ENCODE results near the gene ABHD12.
A peak's percentile ranks its signal among the peaks of the same experiment; 100 is the strongest.

The ABHD12 gene

GRCh38 chr20:25284131-25284601 lies 106.5 kb downstream of the ABHD12 start:
- no CpG with 5 or more reads among the region's 17 CpGs for WGBS (ENCODE audit: extremely low coverage, insufficient coverage, insufficient read length)

GRCh38 chr20:25283221-25283951 lies 107.2 kb downstream of the ABHD12 start:
- Histone ChIP-seq H4K8ac (ENCODE audit: low read depth, low read length) (no peak overlapping the region), H3K27me3 (ENCODE audit: insufficient read depth, low read length) (no peaks in the 10 kb centered on the region), H3K9me3 (ENCODE audit: insufficient read depth, low read depth, low read length) (peaks cover 4% of the 10 kb centered on the region), H2BK120ac (ENCODE audit: insufficient read depth, low read length, poor library complexity) (no peak overlapping the region), H3K79me2 (ENCODE audit: control insufficient read depth, insufficient read depth, low read length, poor library complexity) (no peaks in the 10 kb centered on the region), H3K27ac (ENCODE audit: low read depth, low read length) (no peak overlapping the region), H2BK12ac (ENCODE audit: low read length) (no peak overlapping the region), H2AK5ac (ENCODE audit: low read length) (no peak overlapping the region), H2BK5ac (ENCODE audit: low read depth, low read length, poor library complexity) (no peak overlapping the region), H3K79me1 (ENCODE audit: low read length) (no peaks in the 10 kb centered on the region), H3K9ac (ENCODE audit: low read length) (no peak overlapping the region), H2AFZ (ENCODE audit: insufficient read depth, low read length, poor library complexity) (no peak overlapping the region), H3K36me3 (ENCODE audit: control insufficient read depth in 1 of 2, insufficient read depth in 2 of 2, low read length in 2 of 2) (peaks cover 80 to 91% of the 10 kb centered on the region in 2 experiments), H3K4ac (ENCODE audit: low read depth, low read length) (no peak overlapping the region), H4K12ac (ENCODE audit: low read depth, low read length) (no peak overlapping the region), H3K18ac (ENCODE audit: low read length) (no peak overlapping the region), H3K23ac (ENCODE audit: low read length) (no peak overlapping the region), H3K4me1 (ENCODE audit: control insufficient read depth in 1 of 2, insufficient read depth in 2 of 2, low read length in 2 of 2) (no peaks in the 10 kb centered on the region), H3K14ac (ENCODE audit: low read length) (no peak overlapping the region), H3K4me3 (ENCODE audit: low read depth, low read length) (no peak overlapping the region), H4K91ac (ENCODE audit: low read depth, low read length) (no peak overlapping the region), H3K4me2 (ENCODE audit: low read length) (no peak overlapping the region)
- no peak for DNase-seq
- WGBS (ENCODE audit: extremely low coverage, insufficient coverage, insufficient read length): no CpG with 5 or more reads among the region's 24 CpGs

More at GRCh38 chr20:25284131-25284601, 106.5 kb downstream of the ABHD12 start:
- Histone ChIP-seq H3K14ac (ENCODE audit: low read length) (no peak overlapping the region), H3K18ac (ENCODE audit: low read length) (no peak overlapping the region), H3K4me3 (ENCODE audit: low read depth, low read length) (peak overlapping the region; percentile 25), H2AFZ (ENCODE audit: insufficient read depth, low read length, poor library complexity) (no peak overlapping the region), H3K4ac (ENCODE audit: low read depth, low read length) (no peak overlapping the region), H2BK12ac (ENCODE audit: low read length) (no peak overlapping the region), H4K8ac (ENCODE audit: low read depth, low read length) (no peak overlapping the region), H3K27ac (ENCODE audit: low read depth, low read length) (no peak overlapping the region), H3K9me3 (ENCODE audit: insufficient read depth, low read depth, low read length) (peaks cover 4% of the 10 kb centered on the region), H4K12ac (ENCODE audit: low read depth, low read length) (no peak overlapping the region), H3K27me3 (ENCODE audit: insufficient read depth, low read length) (no peaks in the 10 kb centered on the region), H2AK5ac (ENCODE audit: low read length) (no peak overlapping the region), H3K4me1 (ENCODE audit: control insufficient read depth in 1 of 2, insufficient read depth in 2 of 2, low read length in 2 of 2) (no peaks in the 10 kb centered on the region), H4K91ac (ENCODE audit: low read depth, low read length) (no peak overlapping the region), H2BK5ac (ENCODE audit: low read depth, low read length, poor library complexity) (no peak overlapping the region), H3K4me2 (ENCODE audit: low read length) (no peak overlapping the region), H3K9ac (ENCODE audit: low read length) (no peak overlapping the region), H3K79me2 (ENCODE audit: control insufficient read depth, insufficient read depth, low read length, poor library complexity) (no peaks in the 10 kb centered on the region), H3K36me3 (ENCODE audit: control insufficient read depth in 1 of 2, insufficient read depth in 2 of 2, low read length in 2 of 2) (peaks cover 80 to 90% of the 10 kb centered on the region in 2 experiments), H2BK120ac (ENCODE audit: insufficient read depth, low read length, poor library complexity) (no peak overlapping the region), H3K79me1 (ENCODE audit: low read length) (no peaks in the 10 kb centered on the region), H3K23ac (ENCODE audit: low read length) (no peak overlapping the region)
- no peak for DNase-seq

- H2BK5ac ChIP-seq (ENCODE audit: low read depth, low read length, poor library complexity): no peak overlapping the region
- DNase-seq: no peak
- no CpG with 5 or more reads among the region's 11 CpGs for WGBS (ENCODE audit: extremely low coverage, insufficient coverage, insufficient read length)
Measured at GRCh38 chr20:25282796-25283195, 107.8 kb downstream of the ABHD12 start.

GRCh38 chr20:25282034-25282781 lies 108.4 kb downstream of the ABHD12 start:
- DNase-seq: no peak
- Histone ChIP-seq H2AFZ (ENCODE audit: insufficient read depth, low read length, poor library complexity) (no peak overlapping the region), H3K36me3 (ENCODE audit: control insufficient read depth in 1 of 2, insufficient read depth in 2 of 2, low read length in 2 of 2) (peaks cover 85 to 92% of the 10 kb centered on the region in 2 experiments), H3K79me1 (ENCODE audit: low read length) (no peaks in the 10 kb centered on the region), H3K79me2 (ENCODE audit: control insufficient read depth, insufficient read depth, low read length, poor library complexity) (no peaks in the 10 kb centered on the region), H3K4me2 (ENCODE audit: low read length) (no peak overlapping the region), H3K23ac (ENCODE audit: low read length) (no peak overlapping the region), H3K27me3 (ENCODE audit: insufficient read depth, low read length) (no peaks in the 10 kb centered on the region), H2AK5ac (ENCODE audit: low read length) (no peak overlapping the region), H3K9ac (ENCODE audit: low read length) (no peak overlapping the region), H2BK120ac (ENCODE audit: insufficient read depth, low read length, poor library complexity) (no peak overlapping the region), H3K14ac (ENCODE audit: low read length) (no peak overlapping the region), H3K9me3 (ENCODE audit: insufficient read depth, low read depth, low read length) (peaks cover 4% of the 10 kb centered on the region), H2BK12ac (ENCODE audit: low read length) (no peak overlapping the region), H3K4ac (ENCODE audit: low read depth, low read length) (no peak overlapping the region), H3K4me1 (ENCODE audit: control insufficient read depth in 1 of 2, insufficient read depth in 2 of 2, low read length in 2 of 2) (no peaks in the 10 kb centered on the region), H3K4me3 (ENCODE audit: low read depth, low read length) (no peak overlapping the region), H4K12ac (ENCODE audit: low read depth, low read length) (no peak overlapping the region), H3K18ac (ENCODE audit: low read length) (no peak overlapping the region), H2BK5ac (ENCODE audit: low read depth, low read length, poor library complexity) (no peak overlapping the region), H3K27ac (ENCODE audit: low read depth, low read length) (no peak overlapping the region), H4K8ac (ENCODE audit: low read depth, low read length) (no peak overlapping the region), H4K91ac (ENCODE audit: low read depth, low read length) (no peak overlapping the region)
- no CpG with 5 or more reads among the region's 22 CpGs for WGBS (ENCODE audit: extremely low coverage, insufficient coverage, insufficient read length)

More at GRCh38 chr20:25282796-25283195, 107.8 kb downstream of the ABHD12 start:
- Histone ChIP-seq H3K36me3 (ENCODE audit: control insufficient read depth in 1 of 2, insufficient read depth in 2 of 2, low read length in 2 of 2) (peaks cover 80 to 91% of the 10 kb centered on the region in 2 experiments), H3K4ac (ENCODE audit: low read depth, low read length) (no peak overlapping the region), H3K9me3 (ENCODE audit: insufficient read depth, low read depth, low read length) (peaks cover 4% of the 10 kb centered on the region), H4K12ac (ENCODE audit: low read depth, low read length) (no peak overlapping the region), H3K4me3 (ENCODE audit: low read depth, low read length) (no peak overlapping the region), H3K23ac (ENCODE audit: low read length) (no peak overlapping the region), H3K27me3 (ENCODE audit: insufficient read depth, low read length) (no peaks in the 10 kb centered on the region), H2AFZ (ENCODE audit: insufficient read depth, low read length, poor library complexity) (no peak overlapping the region), H2BK12ac (ENCODE audit: low read length) (no peak overlapping the region), H3K27ac (ENCODE audit: low read depth, low read length) (no peak overlapping the region), H3K79me1 (ENCODE audit: low read length) (no peaks in the 10 kb centered on the region), H3K18ac (ENCODE audit: low read length) (no peak overlapping the region), H4K91ac (ENCODE audit: low read depth, low read length) (no peak overlapping the region), H2AK5ac (ENCODE audit: low read length) (no peak overlapping the region), H3K4me2 (ENCODE audit: low read length) (no peak overlapping the region), H3K9ac (ENCODE audit: low read length) (no peak overlapping the region), H2BK120ac (ENCODE audit: insufficient read depth, low read length, poor library complexity) (no peak overlapping the region), H4K8ac (ENCODE audit: low read depth, low read length) (no peak overlapping the region), H3K4me1 (ENCODE audit: control insufficient read depth in 1 of 2, insufficient read depth in 2 of 2, low read length in 2 of 2) (no peaks in the 10 kb centered on the region), H3K79me2 (ENCODE audit: control insufficient read depth, insufficient read depth, low read length, poor library complexity) (no peaks in the 10 kb centered on the region), H3K14ac (ENCODE audit: low read length) (no peak overlapping the region)
